ENCODE data around the gene MAL.

MAL gene

GRCh38 chr2:94996305-94997100 lies 29.0 kb upstream of the MAL start:
- DNase-seq, result no peak

GRCh38 chr2:94997981-94998930 lies 27.3 kb upstream of the MAL start:
- DNase-seq, result no peak

GRCh38 chr2:94999431-94999883 lies 26.1 kb upstream of the MAL start:
- no peak for DNase-seq

GRCh38 chr2:95001051-95001562 lies 24.4 kb upstream of the MAL start:
- no peak for DNase-seq

GRCh38 chr2:95001701-95002100 lies 23.8 kb upstream of the MAL start:
- no peak for DNase-seq

- no peak for DNase-seq
Observed at GRCh38 chr2:95002498-95002897, 23.0 kb upstream of the MAL start.

GRCh38 chr2:95004287-95004686 lies 21.2 kb upstream of the MAL start:
- no peak for DNase-seq

- no peak for DNase-seq
Observed at GRCh38 chr2:95004711-95005110, 20.8 kb upstream of the MAL start.

GRCh38 chr2:95005726-95006125 lies 19.8 kb upstream of the MAL start:
- no peak for DNase-seq

GRCh38 chr2:95006588-95006987 lies 18.9 kb upstream of the MAL start:
- no peak for DNase-seq

- no peak for DNase-seq
Observed at GRCh38 chr2:95007031-95007609, 18.4 kb upstream of the MAL start.

GRCh38 chr2:95007822-95008221 lies 17.7 kb upstream of the MAL start:
- no peak for DNase-seq

- DNase-seq, result no peak
Observed at GRCh38 chr2:95008306-95008705, 17.2 kb upstream of the MAL start.

GRCh38 chr2:95008996-95009395 lies 16.5 kb upstream of the MAL start:
- no peak for DNase-seq

GRCh38 chr2:95009412-95009811 lies 16.1 kb upstream of the MAL start:
- DNase-seq, result no peak

GRCh38 chr2:95010126-95010525 lies 15.4 kb upstream of the MAL start:
- no peak for DNase-seq

- DNase-seq, result no peak
Observed at GRCh38 chr2:95010718-95011117, 14.8 kb upstream of the MAL start.

GRCh38 chr2:95012881-95013550 lies 12.5 kb upstream of the MAL start:
- no peak for DNase-seq

- DNase-seq, result no peak
Observed at GRCh38 chr2:95013726-95014125, 11.8 kb upstream of the MAL start.

- no peak for DNase-seq
Observed at GRCh38 chr2:95014126-95014708, 11.3 kb upstream of the MAL start.

- no peak for DNase-seq
Observed at GRCh38 chr2:95015261-95015912, 10.1 kb upstream of the MAL start.

- DNase-seq, result no peak
Observed at GRCh38 chr2:95016616-95017015, 8.9 kb upstream of the MAL start.
